ENCODE data around the gene DCDC1.

Gene DCDC1

GRCh38 chr11:31369348-31370329 is at the start of gene DCDC1, which contains the start of gene DNAJC24:
TSS of gene DCDC1 (minus strand) at chr11:31369739. CDS start at chr11:31328280, 41,459 bp downstream.
TSS of gene DNAJC24 (plus strand) at chr11:31369860. CDS start at chr11:31370749, 889 bp downstream.
- peak; percentile 93 to 95 for DNase-seq

DNA sequence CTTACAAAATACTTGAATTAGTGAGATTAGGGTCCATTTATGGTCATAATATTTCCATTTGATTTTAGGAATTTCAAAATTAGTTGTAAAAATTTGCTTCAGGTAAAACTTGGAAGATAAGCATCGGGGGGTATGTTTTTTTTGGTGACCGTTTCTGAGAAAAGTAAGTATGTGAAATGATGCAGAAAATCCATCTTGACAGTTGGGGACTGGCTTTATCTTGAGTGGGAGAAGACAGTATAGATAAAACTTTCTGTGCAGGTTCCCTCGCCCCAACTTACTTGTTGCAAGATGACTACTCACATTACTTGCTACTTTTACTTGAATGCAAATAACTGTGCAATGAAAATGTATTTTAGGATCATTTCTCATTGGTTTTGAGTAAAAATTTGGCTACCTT is 49.6 kb upstream of the DCDC1 start:
- DNase-seq = no peak

- DNase-seq = no peak
Observed at GRCh38 chr11:31417816-31418215, 48.3 kb upstream of the DCDC1 start.

DNA sequence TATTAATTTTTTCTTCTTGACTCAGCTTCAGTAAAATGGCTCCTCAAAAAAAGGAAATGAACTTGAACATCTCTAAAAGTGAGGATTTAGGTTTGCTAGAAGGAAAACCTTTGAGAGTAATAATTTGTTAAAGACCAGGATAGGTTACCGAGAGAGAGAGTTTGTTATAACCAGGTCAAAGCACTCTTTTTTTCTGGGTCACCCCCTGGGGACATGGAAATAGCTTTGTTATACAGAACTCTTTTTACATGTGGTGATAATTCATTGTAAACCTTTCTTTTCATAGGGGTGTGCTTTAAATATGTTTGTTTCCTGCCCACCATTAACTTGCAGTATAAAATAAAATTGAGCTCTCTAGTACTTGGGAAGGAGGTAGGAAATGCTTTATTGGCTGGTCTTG is 47.8 kb upstream of the DCDC1 start:
- no peak for DNase-seq

- no peak for DNase-seq
Observed at GRCh38 chr11:31415435-31415834, 45.9 kb upstream of the DCDC1 start.

DNA sequence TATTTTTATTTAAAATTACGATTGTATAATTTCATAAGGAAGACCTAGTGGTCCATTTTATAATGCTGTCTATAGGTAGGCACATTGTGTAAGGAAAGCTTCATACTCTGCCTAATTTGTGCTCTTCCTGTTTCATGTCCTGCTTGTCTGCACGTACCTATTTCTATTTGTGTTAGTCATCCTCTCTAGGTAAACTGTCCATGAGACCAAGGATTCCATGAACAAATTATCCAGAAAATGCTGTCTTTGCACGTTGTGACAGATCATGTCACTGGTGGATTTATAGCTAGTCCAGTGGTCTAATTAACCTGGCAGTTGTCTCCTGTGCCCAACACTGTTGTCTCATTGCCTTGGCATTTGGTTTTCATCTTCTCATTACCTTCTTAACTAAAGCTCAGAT is 44.8 kb upstream of the DCDC1 start:
- no peak for DNase-seq

GRCh38 chr11:31412946-31413345 is 43.4 kb upstream of the DCDC1 start:
- no peak for DNase-seq

DNA sequence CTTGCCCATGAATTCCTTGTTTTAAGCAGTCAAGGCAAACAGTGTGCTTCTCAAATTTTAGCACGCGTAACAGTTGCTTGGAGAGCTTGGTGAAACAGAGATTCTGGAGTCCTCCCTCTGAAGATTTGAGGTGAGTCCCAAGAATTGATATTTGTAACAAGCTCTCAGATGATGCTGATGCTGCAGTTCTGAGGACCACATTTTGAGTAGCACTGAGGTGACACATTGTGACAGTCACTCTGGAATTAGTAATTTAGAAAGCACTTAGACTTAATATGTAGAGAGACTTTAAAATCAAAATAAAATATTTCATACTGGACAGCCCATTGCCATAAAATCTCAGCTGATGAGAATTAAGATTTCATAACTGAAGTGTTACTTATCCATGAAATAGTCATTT is 38.7 kb upstream of the DCDC1 start:
- DNase-seq = no peak

GRCh38 chr11:31404614-31405013 is 35.1 kb upstream of the DCDC1 start:
- DNase-seq = no peak

GRCh38 chr11:31397239-31397834 is 27.8 kb upstream of the DCDC1 start:
- DNase-seq = peak in 1 of 2 donors; percentile 38

- no peak for DNase-seq
Observed at GRCh38 chr11:31387379-31387778, 17.8 kb upstream of the DCDC1 start.

- no peak for DNase-seq
Observed at GRCh38 chr11:31383116-31383515, 13.6 kb upstream of the DCDC1 start.

DNA sequence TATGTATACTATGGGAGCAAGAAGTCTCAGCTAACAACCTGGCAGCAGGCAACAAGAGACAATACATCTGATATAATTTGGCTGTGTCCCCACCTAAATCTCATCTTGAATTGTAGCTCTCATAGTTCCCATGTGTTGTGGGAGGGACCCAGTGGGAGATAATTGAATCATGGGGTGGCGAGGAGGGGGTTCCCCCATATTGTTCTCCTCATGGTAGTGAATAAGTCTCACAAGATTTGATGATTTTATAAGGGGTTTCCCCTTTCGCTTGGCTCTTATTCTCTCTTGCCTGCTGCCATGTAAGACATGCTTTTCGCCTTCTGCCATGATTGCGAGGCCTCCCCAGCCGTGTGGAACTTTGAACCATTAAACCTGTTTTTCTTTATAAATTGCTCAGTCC is 6.3 kb upstream of the DCDC1 start:
- no peak for DNase-seq

GRCh38 chr11:31366795-31367194 is 2.7 kb downstream of the DCDC1 start:
- DNase-seq = peak in 1 of 2 donors; percentile 50

DNA sequence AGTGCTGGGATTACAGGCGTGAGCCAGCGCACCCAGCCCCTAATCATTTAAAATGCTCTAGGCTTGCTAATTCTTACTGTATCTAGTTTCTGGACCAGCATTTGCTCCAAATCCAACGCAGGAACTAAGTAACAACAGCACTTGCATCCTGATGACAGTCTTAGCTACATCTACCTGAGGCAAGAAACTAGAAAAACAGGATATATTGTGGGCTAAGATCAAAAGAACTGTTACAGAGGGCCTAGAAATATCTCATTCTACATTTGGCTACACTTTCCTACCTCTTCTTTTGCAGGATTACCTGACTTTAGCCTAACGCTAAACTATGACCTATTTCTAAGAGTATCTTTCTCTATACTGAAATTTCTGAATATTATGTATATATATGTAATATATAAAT is 7.8 kb downstream of the DCDC1 start:
- no peak for DNase-seq

- no peak for DNase-seq
Observed at GRCh38 chr11:31355817-31356216, 13.7 kb downstream of the DCDC1 start.

- DNase-seq = no peak
Observed at GRCh38 chr11:31355131-31355530, 14.4 kb downstream of the DCDC1 start.

GRCh38 chr11:31351168-31351567 is 18.4 kb downstream of the DCDC1 start:
- DNase-seq = no peak

DNA sequence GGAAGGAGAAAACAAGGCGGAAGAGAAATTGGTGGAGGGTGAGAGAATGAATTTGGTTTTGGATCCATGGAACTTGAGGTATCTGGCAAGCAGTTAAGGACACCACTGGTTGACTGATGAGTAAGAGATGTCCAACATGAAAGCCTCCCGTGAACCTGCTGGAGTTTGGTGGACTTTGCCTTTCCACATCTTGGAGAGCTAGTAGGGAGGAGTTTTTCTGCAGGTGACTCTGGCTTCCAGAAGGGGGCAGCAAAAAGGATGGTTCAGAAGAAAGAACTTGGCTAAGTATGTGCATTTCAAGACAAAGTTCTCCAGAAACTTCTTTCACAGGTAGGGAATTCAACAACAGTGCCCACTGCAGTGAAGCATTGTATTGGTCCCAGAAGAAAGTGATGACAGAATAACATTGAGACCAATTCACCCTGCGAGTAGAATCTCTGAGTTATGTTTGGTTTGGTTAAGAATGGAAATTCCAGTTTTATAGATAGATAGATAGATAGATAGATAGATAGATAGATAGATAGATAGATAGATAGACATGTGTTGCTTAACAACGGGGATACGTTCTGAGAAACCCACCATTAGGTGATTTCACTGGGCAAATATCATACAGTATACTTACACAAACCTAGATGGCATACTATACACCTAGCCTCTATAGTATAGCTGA is 28.5 kb downstream of the DCDC1 start:
- DNase-seq = peak in 1 of 2 donors; percentile 44

GRCh38 chr11:31337806-31338205 is 31.7 kb downstream of the DCDC1 start:
- no peak for DNase-seq

- no peak for DNase-seq
Observed at GRCh38 chr11:31328697-31329096, 40.8 kb downstream of the DCDC1 start.

DNA sequence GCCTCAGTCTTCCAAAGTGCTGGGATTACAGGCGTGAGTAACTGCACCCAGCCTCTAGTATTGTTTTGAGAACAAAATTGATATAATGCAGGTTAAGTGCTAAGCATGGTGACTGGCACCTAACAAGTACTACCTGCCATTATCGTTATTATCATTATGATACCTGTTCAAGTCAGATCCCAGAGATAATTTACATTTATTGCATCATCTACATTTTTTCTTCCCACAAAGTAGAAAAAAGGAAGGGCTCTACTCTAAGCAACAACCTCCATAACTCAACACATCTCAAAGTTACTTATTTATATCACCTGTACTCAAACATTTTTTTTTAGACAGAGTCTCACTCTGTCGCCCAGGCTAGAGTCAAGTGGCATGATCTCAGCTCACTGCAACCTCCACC is 42.1 kb downstream of the DCDC1 start:
- DNase-seq = no peak

- DNase-seq = peak in 1 of 2 donors; percentile 6
Observed at GRCh38 chr11:31326470-31327148, 42.9 kb downstream of the DCDC1 start.

Measured in CD4-positive, alpha-beta T cell treated with Interferon alpha-2 for 1 hour (primary cell).